K562 (cell line): ENCODE data around the gene ZNF790. TPM values are rescaled to one million over a fixed set of nuclear protein-coding genes. Genes with fewer than 3 reads are reported as not detected.
A peak's percentile ranks its signal among the peaks of the same experiment; 100 is the strongest.

Experiments used
- CXXC5 ChIP-seq: fragments of 250-450 bp; sonication (Bioruptor Pico); IDR thresholded peaks from 2 replicates; pipeline ENCODE4 v1.8.0; 2022; ENCODE audit warnings: inconsistent platforms, mild to moderate bottlenecking, moderate library complexity
- GABPB1 ChIP-seq: sonication (generic); formaldehyde crosslinking; IDR thresholded peaks from 2 replicates; pipeline ENCODE4 v1.8.0; 2022; ENCODE audit warnings: mild to moderate bottlenecking, missing genetic modification reagents
- GATA2 ChIP-seq: sonication (generic); formaldehyde crosslinking; IDR thresholded peaks from 2 replicates; pipeline ENCODE4 v1.4.0; 2020; ENCODE audit warnings: mild to moderate bottlenecking, missing genetic modification reagents
- POLR2A ChIP-seq: fragments of 450-650 bp; conservative IDR thresholded peaks from 2 replicates; pipeline ENCODE4 v1.6.1; 2016
- RBFOX2 ChIP-seq: fragments of 200-400 bp; formaldehyde crosslinking; IDR thresholded peaks from 2 replicates; pipeline ENCODE4 v1.6.1; 2017; ENCODE audit warnings: low read depth, mild to moderate bottlenecking, low read length, moderate library complexity
- REST ChIP-seq, 2 experiments: fragments of 450-650 bp; formaldehyde crosslinking in 1 of 2; IDR thresholded peaks; 2 replicates each; pipeline versions ENCODE4 v1.4.0 to v1.6.1; 2014 to 2020; ENCODE audit warnings: mild to moderate bottlenecking in 2 of 2, borderline replicate concordance in 1 of 2, low read depth in 1 of 2
- TEAD1 ChIP-seq, 2 experiments: fragments of 450-650 bp in 1 of 2; sonication (generic) in 1 of 2; formaldehyde crosslinking; IDR thresholded peaks; 2 replicates each; pipeline versions ENCODE4 v1.4.0 to v1.8.0; 2020 to 2022; ENCODE audit warnings: mild to moderate bottlenecking in 2 of 2, missing genetic modification reagents in 1 of 2
- TFAP4 ChIP-seq: sonication (generic); formaldehyde crosslinking; IDR thresholded peaks from 2 replicates; pipeline ENCODE4 v1.8.0; 2022; ENCODE audit warnings: missing genetic modification reagents, mild to moderate bottlenecking, moderate library complexity, borderline replicate concordance
- VEZF1 ChIP-seq: fragments of 200-800 bp; sonication (Bioruptor generic); IDR thresholded peaks from 2 replicates; pipeline ENCODE4 v1.6.1; 2017; ENCODE audit warnings: missing genetic modification characterization, missing compliant biosample characterization
- polyA plus RNA-seq, 8 experiments: library from polyadenylated mRNA; depleted of rRNA in 4 of 8; stranded (reverse) in 5 of 8; unstranded in 3 of 8; fragments of >200 nt; fragmentation: Nextera tagmentation in 2 of 8; fragmentation: Illumina TruSeq in 1 of 8; extraction: Ambion mirVana in 2 of 8; extraction: Trizol in 1 of 8; gene quantifications; 2 replicates each; pipeline versions ENCODE4 v1.2.1 to v1.2.3, GENCODE V29; 2011 to 2014; ENCODE audit warnings: inconsistent platforms in 1 of 8, missing spikeins in 1 of 8
- total RNA-seq, 7 experiments: library from RNA; depleted of rRNA in 6 of 7; stranded (reverse); fragments of >200 nt in 6 of 7; fragmentation: Illumina TruSeq in 2 of 7; extraction: Trizol in 2 of 7; gene quantifications; 2 replicates each; pipeline versions ENCODE4 v1.2.1 to v1.2.3, GENCODE V29; 2011 to 2021; ENCODE audit warnings: low replicate concordance in 1 of 7
- TF ChIP-seq, protein P1 (sequence below): fragments of 450-650 bp; conservative IDR thresholded peaks from 2 replicates; pipeline ENCODE4 v1.6.1; 2016; ENCODE audit warnings: missing genetic modification characterization, low read depth, mild to moderate bottlenecking, missing compliant biosample characterization, moderate library complexity

ZNF790 gene
- total and polyA plus RNA-seq, 9 of the 15 experiments (the other 6 are each of a cell fraction or from before 2014, with no cell fraction given) = 0.33 to 1.7 (median 0.53) TPM

- no peak for TF ChIP-seq REST (IDR thresholded peaks at IDR 0.05; ENCODE audit: borderline replicate concordance)
- TF ChIP-seq REST (CRISPR knock-in tag; IDR thresholded peaks at IDR 0.05; ENCODE audit: low read depth) = no peak
- TF ChIP-seq CXXC5 = peak; percentile 51
- peak; percentile 33; the same call in 1 of the 2 replicates for TF ChIP-seq GABPB1 (CRISPR knock-in tag)
- peak; percentile 68 for TF ChIP-seq RBFOX2
- TF ChIP-seq TEAD1 (CRISPR knock-in tag; IDR thresholded peaks at IDR 0.05) = peak in 1 of 2 experiments; percentile 12; a peak in 1 of 4 replicates
- peak; percentile 46 for TF ChIP-seq GATA2 (CRISPR knock-in tag)
- TF ChIP-seq, protein P1, sequence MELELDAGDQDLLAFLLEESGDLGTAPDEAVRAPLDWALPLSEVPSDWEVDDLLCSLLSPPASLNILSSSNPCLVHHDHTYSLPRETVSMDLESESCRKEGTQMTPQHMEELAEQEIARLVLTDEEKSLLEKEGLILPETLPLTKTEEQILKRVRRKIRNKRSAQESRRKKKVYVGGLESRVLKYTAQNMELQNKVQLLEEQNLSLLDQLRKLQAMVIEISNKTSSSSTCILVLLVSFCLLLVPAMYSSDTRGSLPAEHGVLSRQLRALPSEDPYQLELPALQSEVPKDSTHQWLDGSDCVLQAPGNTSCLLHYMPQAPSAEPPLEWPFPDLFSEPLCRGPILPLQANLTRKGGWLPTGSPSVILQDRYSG (tag) = no peak
- peak; percentile 44; the same call in 1 of the 2 replicates for TF ChIP-seq TFAP4
- TF ChIP-seq VEZF1 (CRISPR knock-in tag) = peak; percentile 91
- TF ChIP-seq POLR2A = peak; percentile 23; the same call in 1 of the 2 replicates
Measured at GRCh38 chr19:36771261-36772231, 66.6 kb downstream of the ZNF790 start (continued).
